Neuronal stem cell (in vitro differentiated cells): ENCODE data around the gene EIF4EBP3.

ENCODE experiments used
- DNase-seq: peaks from one replicate; pipeline ENCODE4 v3.0.0-alpha.2; 2013; ENCODE audit warnings: low spot score
- H2AFZ ChIP-seq: one replicate; pipeline ENCODE4 v1.6.1; 2013; ENCODE audit warnings: mild to moderate bottlenecking, low read length, inconsistent platforms
- H2AK5ac ChIP-seq: 2 replicates; pipeline ENCODE4 v1.6.1; 2013; ENCODE audit warnings: low read depth, mild to moderate bottlenecking, inconsistent platforms, low read length, moderate library complexity, mixed read lengths
- H2BK120ac ChIP-seq: 2 replicates; pipeline ENCODE4 v1.6.1; 2013; ENCODE audit warnings: low read depth, mild to moderate bottlenecking, inconsistent platforms, low read length, moderate library complexity, mixed read lengths
- H2BK12ac ChIP-seq: one replicate; pipeline ENCODE4 v1.6.1; 2013; ENCODE audit warnings: low read length, inconsistent platforms
- H2BK15ac ChIP-seq: 2 replicates; pipeline ENCODE4 v1.6.1; 2013; ENCODE audit warnings: mild to moderate bottlenecking, low read length, inconsistent platforms, mixed read lengths
- H2BK5ac ChIP-seq: one replicate; pipeline ENCODE4 v1.6.1; 2013; ENCODE audit warnings: inconsistent platforms, mild to moderate bottlenecking, low read length, moderate library complexity
- H3K14ac ChIP-seq: one replicate; pipeline ENCODE4 v1.6.1; 2013; ENCODE audit warnings: low read length, inconsistent platforms
- H3K18ac ChIP-seq: 2 replicates; pipeline ENCODE4 v1.6.1; 2013; ENCODE audit warnings: low read length, inconsistent platforms
- H3K23ac ChIP-seq: 2 replicates; pipeline ENCODE4 v1.6.1; 2013; ENCODE audit warnings: low read depth, mild to moderate bottlenecking, mixed read lengths, low read length, inconsistent platforms; ENCODE audit not compliant: poor library complexity
- H3K27ac ChIP-seq: replicated peaks from 3 replicates; pipeline ENCODE4 v1.5.1; 2013; ENCODE audit warnings: low read length, inconsistent platforms
- H3K27me3 ChIP-seq, 3 experiments: 2 replicates each; pipeline ENCODE4 v1.6.1; 2013; ENCODE audit warnings: low read length in 3 of 3, mild to moderate bottlenecking in 2 of 3, inconsistent platforms in 1 of 3, low read depth in 1 of 3, mixed read lengths in 1 of 3, moderate library complexity in 1 of 3; ENCODE audit not compliant: control insufficient read depth in 3 of 3, insufficient read depth in 3 of 3
- H3K36me3 ChIP-seq, 2 donors: replicated peaks in 1 of 2; 2 replicates each; pipeline ENCODE4 v1.6.1; 2013; ENCODE audit warnings: low read length in 2 of 2; ENCODE audit not compliant: control insufficient read depth in 2 of 2, insufficient read depth in 2 of 2
- H3K4ac ChIP-seq: 2 replicates; pipeline ENCODE4 v1.6.1; 2013; ENCODE audit warnings: inconsistent platforms, mild to moderate bottlenecking, low read length, moderate library complexity
- H3K4me1 ChIP-seq, 2 donors: 1 replicate in 1 of 2; 2 replicates in 1 of 2; pipeline ENCODE4 v1.6.1; 2013; ENCODE audit warnings: low read length in 2 of 2, low read depth in 1 of 2; ENCODE audit not compliant: control insufficient read depth in 2 of 2, insufficient read depth in 1 of 2
- H3K4me2 ChIP-seq: one replicate; pipeline ENCODE4 v1.6.1; 2013; ENCODE audit warnings: mild to moderate bottlenecking, low read length, inconsistent platforms; ENCODE audit not compliant: insufficient read depth, poor library complexity, severe bottlenecking
- H3K4me3 ChIP-seq, 2 donors: 2 replicates each; pipeline ENCODE4 v1.5.1; 2013; ENCODE audit warnings: low read length in 2 of 2, mild to moderate bottlenecking in 2 of 2, inconsistent platforms in 1 of 2, moderate library complexity in 1 of 2
- H3K79me1 ChIP-seq: one replicate; pipeline ENCODE4 v1.6.1; 2013; ENCODE audit warnings: low read depth, mild to moderate bottlenecking, inconsistent platforms, low read length, moderate library complexity
- H3K9ac ChIP-seq: one replicate; pipeline ENCODE4 v1.6.1; 2013; ENCODE audit warnings: mild to moderate bottlenecking, low read depth, low read length, inconsistent platforms; ENCODE audit not compliant: poor library complexity
- H3K9me3 ChIP-seq, 2 donors: replicated peaks in 1 of 2; 2 replicates each; pipeline versions ENCODE3 to v1.6.1; 2013; ENCODE audit warnings: low read length in 2 of 2, mild to moderate bottlenecking in 2 of 2, inconsistent platforms in 1 of 2, low read depth in 1 of 2, mixed read lengths in 1 of 2, moderate library complexity in 1 of 2; ENCODE audit not compliant: control insufficient read depth in 2 of 2, insufficient read depth in 1 of 2
- H4K8ac ChIP-seq: one replicate; pipeline ENCODE4 v1.6.1; 2013; ENCODE audit warnings: low read depth, mild to moderate bottlenecking, inconsistent platforms, low read length, moderate library complexity
- H4K91ac ChIP-seq: one replicate; pipeline ENCODE4 v1.6.1; 2013; ENCODE audit warnings: low read length, low read depth, mild to moderate bottlenecking, inconsistent platforms; ENCODE audit not compliant: poor library complexity
- WGBS, 2 donors: extraction: QIAGEN DNeasy Blood & Tissue Kit; methylation state at CpG; one replicate each; pipeline ENCODE4 v1.1.7; 2013; ENCODE audit warnings: missing lambda C conversion rate in 2 of 2, mixed read lengths in 1 of 2; ENCODE audit not compliant: insufficient read length in 2 of 2, insufficient replicate concordance in 1 of 2; ENCODE audit errors: extremely low coverage in 2 of 2; 5-methylcytosine and 5-hydroxymethylcytosine counted together

Gene EIF4EBP3

GRCh38 chr5:140542972-140543371, 4.5 kb upstream of the EIF4EBP3 start:
- Histone ChIP-seq H2BK12ac (no peak overlapping the region), H3K9me3 (no peaks in the 10 kb centered on the region), H3K4me3 (no peak overlapping the region), H3K14ac (no peak overlapping the region), H3K79me1 (peaks cover 3% of the 10 kb centered on the region), H2AFZ (no peak overlapping the region), H3K4me2 (no peak overlapping the region), H4K91ac (no peak overlapping the region), H3K27ac (no peak overlapping the region), H2BK120ac (no peak overlapping the region), H3K4ac (no peak overlapping the region), H2AK5ac (no peak overlapping the region), H3K18ac (no peak overlapping the region), H3K4me1 (peaks cover 3 to 9% of the 10 kb centered on the region in 2 donors), H3K23ac (no peak overlapping the region), H2BK15ac (no peak overlapping the region), H3K36me3 (peaks cover 18 to 94% of the 10 kb centered on the region in 2 donors), H3K27me3 (no peaks in the 10 kb centered on the region), H4K8ac (no peak overlapping the region), H2BK5ac (no peak overlapping the region), H3K9ac (no peak overlapping the region)
- DNase-seq, result no peak
- WGBS, 2 donors, result no CpG with 5 or more reads among the region's 5 CpGs

GRCh38 chr5:140544986-140545385, 2.5 kb upstream of the EIF4EBP3 start:
- Histone ChIP-seq H3K79me1 (peaks cover 3% of the 10 kb centered on the region), H2BK120ac (no peak overlapping the region), H3K4me1 (peaks cover 3 to 10% of the 10 kb centered on the region in 2 donors), H3K9ac (no peak overlapping the region), H4K91ac (no peak overlapping the region), H3K18ac (no peak overlapping the region), H3K23ac (no peak overlapping the region), H2AK5ac (no peak overlapping the region), H3K9me3 (no peaks in the 10 kb centered on the region), H3K27me3 (no peaks in the 10 kb centered on the region), H4K8ac (no peak overlapping the region), H2BK5ac (no peak overlapping the region), H3K14ac (no peak overlapping the region), H3K4me2 (no peak overlapping the region), H2BK15ac (no peak overlapping the region), H2BK12ac (no peak overlapping the region), H3K4me3 (no peak overlapping the region), H3K36me3 (peaks cover 22 to 94% of the 10 kb centered on the region in 2 donors), H3K4ac (no peak overlapping the region), H3K27ac (no peak overlapping the region), H2AFZ (no peak overlapping the region)
- DNase-seq, result no peak
- no CpG with 5 or more reads among the region's 7 CpGs for WGBS, 2 donors

GRCh38 chr5:140545606-140546005, 1.9 kb upstream of the EIF4EBP3 start:
- Histone ChIP-seq H2BK12ac (no peak overlapping the region), H3K79me1 (peaks cover 3% of the 10 kb centered on the region), H3K18ac (no peak overlapping the region), H3K14ac (no peak overlapping the region), H2BK5ac (no peak overlapping the region), H4K91ac (no peak overlapping the region), H3K4me2 (no peak overlapping the region), H2AK5ac (no peak overlapping the region), H3K4me3 (no peak overlapping the region), H3K36me3 (peaks cover 25 to 94% of the 10 kb centered on the region in 2 donors), H3K4ac (no peak overlapping the region), H3K27ac (no peak overlapping the region), H3K9ac (no peak overlapping the region), H3K4me1 (peaks cover 3 to 10% of the 10 kb centered on the region in 2 donors), H2BK120ac (no peak overlapping the region), H2BK15ac (no peak overlapping the region), H3K9me3 (no peaks in the 10 kb centered on the region), H2AFZ (no peak overlapping the region), H4K8ac (no peak overlapping the region), H3K27me3 (no peaks in the 10 kb centered on the region), H3K23ac (no peak overlapping the region)
- no peak for DNase-seq
- no CpG with 5 or more reads among the region's 10 CpGs for WGBS, 2 donors

- H3K9me3 ChIP-seq, result no peaks in the 10 kb centered on the region
- no peak overlapping the region for H3K14ac ChIP-seq
- H3K9ac ChIP-seq, result peak overlapping the region; percentile 74
- peaks cover 3 to 10% of the 10 kb centered on the region in 2 donors for H3K4me1 ChIP-seq
- H2BK12ac ChIP-seq, result no peak overlapping the region
- H3K4me2 ChIP-seq, result peak overlapping the region; percentile 56
- WGBS, 2 donors, result no CpG with 5 or more reads among the region's 13 CpGs
- no peak overlapping the region for H2BK15ac ChIP-seq
- H3K4ac ChIP-seq, result peak overlapping the region; percentile 61
- peaks cover 33 to 94% of the 10 kb centered on the region in 2 donors for H3K36me3 ChIP-seq
- DNase-seq, result no peak
- no peak overlapping the region for H3K23ac ChIP-seq
- H2BK5ac ChIP-seq, result no peak overlapping the region
- H3K27me3 ChIP-seq, result no peaks in the 10 kb centered on the region
- H4K8ac ChIP-seq, result no peak overlapping the region
- H2AFZ ChIP-seq, result no peak overlapping the region
- H3K18ac ChIP-seq, result peak overlapping the region; percentile 48
- no peak overlapping the region for H3K4me3 ChIP-seq
- H4K91ac ChIP-seq, result no peak overlapping the region
- H2BK120ac ChIP-seq, result no peak overlapping the region
- H3K79me1 ChIP-seq, result peaks cover 3% of the 10 kb centered on the region
- H3K27ac ChIP-seq, result peak overlapping the region; percentile 68
- H2AK5ac ChIP-seq, result peak overlapping the region; percentile 28
These were observed 483 bp upstream of the EIF4EBP3 start for GRCh38 chr5:140546851-140547507.
